GM19035 (cell line): Measurements from ENCODE around the gene CENPX.

Experiments
- ATAC-seq: cut with Tn5 transposase; IDR thresholded peaks from one replicate; pipeline ENCODE4 v1.9.1; 2021; ENCODE audit not compliant: unreplicated experiment

CENPX gene

DNA sequence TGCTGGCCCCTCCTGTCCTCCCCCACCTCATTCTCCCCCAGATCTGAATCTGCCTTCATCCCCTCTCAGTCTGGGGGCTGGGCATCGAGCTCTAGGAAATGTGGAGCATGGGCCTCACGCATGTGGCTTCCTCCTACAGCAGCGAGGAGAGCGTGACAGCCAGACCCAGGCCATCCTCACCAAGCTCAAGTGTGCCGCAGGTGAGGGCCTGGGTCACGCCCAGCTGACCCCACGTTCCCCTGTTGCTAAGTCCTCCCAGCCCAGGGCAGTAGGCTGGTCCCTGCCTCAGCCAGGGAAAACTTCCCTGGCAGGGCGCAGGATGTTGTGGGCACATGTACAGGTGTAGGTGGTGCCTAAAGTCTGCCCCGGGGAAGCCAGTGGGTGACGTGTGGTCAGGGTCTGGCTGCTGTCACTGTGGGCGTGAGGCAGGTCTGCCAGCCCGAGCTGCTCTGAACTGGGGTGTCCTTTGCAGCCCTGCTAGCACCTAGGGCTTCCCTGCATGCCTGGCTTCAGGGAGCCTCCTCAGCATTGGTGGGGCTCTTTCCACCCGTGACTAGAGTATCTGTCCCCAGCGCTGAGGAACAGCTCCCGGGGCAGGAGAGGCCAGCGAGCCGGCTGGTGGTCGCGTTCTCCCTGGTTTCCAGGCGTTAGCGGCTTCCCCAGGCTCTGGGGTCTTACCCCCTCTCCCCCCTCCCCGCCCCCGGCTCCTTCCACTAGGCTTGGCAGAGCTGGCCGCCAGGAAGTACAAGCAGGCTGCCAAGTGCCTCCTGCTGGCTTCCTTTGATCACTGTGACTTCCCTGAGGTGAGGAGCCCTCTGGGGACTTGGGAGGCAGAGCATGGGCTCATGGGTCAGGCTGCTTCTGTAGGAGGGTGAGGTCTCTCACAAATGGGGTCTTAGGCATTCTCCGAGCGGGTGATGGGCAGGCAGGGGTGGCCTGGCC lies 32.6 kb upstream of the CENPX start:
- ATAC-seq, result no peak

DNA sequence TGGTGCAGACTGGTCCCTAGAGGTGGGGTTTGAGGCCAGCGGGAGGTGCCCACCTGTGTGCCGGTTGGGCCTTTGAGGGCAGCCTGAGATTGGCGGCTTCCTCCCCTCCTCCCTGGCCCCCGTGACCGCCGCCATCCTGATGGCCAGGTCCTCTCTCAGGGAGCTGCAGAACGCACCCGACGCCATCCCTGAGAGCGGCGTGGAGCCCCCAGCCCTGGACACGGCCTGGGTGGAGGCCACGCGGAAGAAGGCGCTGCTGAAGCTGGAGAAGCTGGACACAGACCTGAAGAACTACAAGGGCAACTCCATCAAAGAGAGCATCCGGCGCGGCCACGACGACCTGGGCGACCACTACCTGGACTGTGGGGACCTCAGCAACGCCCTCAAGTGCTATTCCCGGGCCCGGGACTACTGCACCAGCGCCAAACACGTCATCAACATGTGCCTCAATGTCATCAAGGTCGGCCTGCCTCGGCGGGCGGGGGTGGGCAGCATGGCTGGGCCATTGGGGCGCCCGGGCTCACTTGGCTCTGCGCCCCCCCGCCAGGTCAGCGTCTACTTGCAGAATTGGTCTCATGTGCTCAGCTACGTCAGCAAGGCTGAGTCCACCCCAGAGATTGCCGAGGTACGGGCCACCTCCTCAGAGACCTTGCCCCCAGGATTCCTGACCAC lies 31.8 kb upstream of the CENPX start:
- ATAC-seq, result no peak

DNA sequence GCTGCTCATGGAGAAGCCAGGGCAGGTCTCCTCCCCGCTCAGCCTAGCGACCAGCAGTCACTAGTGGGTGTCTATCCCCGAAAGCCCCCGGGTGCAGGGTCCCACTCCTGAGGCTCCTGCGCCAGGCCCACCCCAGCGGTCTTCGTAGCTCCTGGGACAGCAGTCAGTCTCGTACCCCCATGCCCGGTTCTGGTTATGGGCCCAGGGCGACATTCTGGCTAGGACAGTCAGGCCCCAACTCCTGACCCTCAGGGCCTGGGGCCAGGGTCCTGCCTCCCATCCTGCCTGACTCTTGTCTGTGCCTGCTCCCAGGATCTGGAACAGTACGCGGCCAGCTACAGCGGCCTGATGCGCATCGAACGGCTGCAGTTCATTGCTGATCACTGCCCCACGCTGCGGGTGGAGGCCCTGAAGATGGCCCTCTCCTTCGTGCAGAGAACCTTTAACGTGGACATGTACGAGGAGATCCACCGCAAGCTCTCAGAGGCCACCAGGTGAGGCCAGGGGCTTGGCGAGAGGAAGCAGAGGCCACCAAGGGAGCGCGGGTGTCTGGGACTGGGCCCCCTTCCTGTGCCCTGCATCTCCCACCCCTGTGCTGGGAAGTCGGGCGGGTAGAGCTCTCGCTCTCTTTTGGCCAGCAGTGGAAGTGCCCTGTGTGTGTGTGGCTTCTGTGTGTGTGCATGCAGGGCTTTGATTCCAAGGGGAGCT lies 31.0 kb upstream of the CENPX start:
- no peak for ATAC-seq

DNA sequence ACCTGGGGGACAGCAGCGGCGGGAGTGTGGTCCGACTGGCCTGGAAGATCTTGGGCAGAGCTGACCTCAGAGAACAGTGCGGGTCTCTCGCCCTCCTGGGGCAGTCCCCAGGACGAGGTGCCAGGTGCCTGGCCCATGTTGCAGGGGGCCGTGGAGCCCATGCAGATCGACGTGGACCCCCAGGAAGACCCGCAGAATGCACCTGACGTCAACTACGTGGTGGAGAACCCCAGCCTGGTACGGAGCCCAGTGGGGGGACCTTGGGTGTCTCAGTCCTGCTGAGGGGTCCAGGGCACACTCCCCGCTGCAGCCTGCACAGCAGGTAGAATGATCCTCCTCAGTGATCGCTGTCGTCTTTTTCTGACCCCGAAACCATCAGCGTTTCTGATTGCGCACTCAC lies 30.5 kb upstream of the CENPX start:
- no peak for ATAC-seq

DNA sequence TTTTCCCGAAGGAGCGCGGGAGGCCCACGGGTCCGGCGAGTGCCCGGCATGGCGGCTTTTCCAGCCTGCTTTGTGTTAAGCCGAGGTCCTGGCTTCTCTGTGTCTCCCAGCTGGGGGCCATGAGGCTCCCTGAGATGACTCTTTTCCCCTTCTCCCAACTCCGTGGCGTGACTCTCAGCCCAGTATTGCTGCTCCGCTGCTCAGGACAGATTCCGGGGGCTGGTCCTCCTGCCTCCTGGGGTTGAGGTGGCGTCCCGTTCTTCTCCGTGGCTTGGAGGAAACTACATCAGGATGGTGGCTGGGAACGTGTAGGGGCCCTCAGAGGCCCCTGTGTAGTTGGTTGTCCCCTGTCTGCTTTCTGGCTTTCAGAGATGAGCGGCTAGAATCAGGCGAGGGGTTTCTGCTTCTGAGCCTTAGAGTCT lies 30.0 kb upstream of the CENPX start:
- ATAC-seq, result no peak

DNA sequence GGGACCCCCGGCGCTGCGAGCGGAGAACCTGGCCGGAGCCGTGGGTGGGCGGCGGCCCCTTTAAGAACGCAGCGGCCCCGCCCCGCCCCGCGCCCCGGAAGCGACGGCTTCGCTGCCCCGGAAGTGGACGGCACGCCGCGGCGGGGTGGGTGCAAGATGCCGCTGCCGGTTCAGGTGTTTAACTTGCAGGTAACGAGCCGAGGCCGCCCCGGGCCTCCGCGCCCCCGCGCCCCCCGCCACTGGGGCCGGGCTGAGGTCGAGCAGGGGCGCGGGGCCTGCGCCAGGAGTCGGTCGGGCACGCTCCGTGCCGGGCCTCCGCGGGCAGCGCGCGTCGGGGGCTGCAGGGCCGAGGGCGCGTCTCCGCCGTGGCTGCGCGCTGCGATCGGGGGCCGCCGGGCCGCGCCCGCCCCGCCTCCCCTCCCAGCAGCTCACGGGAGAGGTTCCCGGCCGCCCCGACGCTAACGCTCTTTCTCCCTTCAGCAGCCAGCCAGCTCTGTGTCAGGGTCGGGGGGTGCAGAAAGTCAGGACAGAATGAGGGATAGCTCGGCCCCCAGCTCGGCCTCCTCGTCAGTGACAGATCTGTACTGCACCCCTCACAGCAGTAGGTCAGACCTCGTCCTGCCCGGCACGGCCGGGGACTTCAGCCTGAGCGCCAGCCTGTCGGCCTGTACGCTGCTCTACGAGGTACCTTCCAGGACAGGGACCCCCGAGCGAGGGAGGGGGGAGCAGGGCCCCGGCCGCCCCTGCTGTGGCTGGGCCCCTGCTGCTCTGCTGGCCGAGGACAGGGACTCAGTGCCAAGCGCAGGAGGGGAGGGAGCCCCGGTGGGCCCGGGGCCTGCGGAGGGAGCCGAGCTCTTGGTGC lies 29.3 kb upstream of the CENPX start, which contains the start of the genes GPS1 and RFNG:
TSS of gene GPS1 (plus strand) at position 123 of the 862 bp plus-strand sequence. CDS start at position 157, 34 bp downstream.
TSS of gene RFNG (minus strand) at position 36 of the 862 bp plus-strand sequence. CDS start 45 bp downstream, outside the sequence.
- peak; percentile 68 for ATAC-seq

DNA sequence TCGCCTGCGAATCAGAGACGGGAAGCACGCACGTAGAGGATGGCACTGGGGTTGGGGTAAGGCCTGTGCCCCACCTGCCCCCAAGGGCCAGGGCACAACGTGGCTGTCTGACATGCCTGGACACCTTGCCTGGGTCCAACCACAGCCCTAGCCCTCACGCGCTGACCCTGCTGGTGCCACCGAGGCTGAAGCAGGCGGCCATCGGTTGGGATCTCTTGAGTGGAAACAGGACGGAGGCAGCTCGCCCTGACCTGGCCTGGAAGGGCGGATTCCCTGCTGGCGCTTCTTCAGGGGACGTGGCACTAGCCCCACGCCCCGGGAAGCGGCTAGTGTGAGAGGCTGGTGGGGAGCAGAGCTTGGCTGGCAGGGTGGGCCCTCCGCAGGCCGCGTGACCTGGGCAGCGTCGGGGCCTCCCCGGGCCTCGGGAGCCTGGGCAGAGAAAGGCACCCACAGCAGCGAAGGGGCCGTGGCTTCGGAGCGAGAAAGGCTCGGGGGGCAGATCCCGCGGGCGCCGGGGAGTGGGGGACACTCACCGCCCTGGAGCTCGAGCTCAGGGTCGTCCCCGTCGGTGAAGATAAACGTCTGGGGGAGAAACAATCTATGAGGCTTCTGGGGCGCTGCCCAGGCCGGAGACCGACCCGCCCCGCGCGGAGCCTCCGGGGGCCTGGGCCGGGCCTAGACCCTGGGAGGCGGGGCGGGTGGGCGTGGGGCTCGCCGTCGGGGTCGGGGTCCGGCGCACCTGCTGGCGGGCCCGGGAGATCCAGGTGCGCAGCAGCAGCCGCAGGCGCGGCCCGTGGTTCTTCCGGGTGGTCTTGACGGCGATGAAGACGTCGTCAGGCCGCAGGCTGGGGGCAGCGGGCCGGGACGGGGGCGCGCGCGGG lies 28.3 kb upstream of the CENPX start:
- ATAC-seq, result no peak

DNA sequence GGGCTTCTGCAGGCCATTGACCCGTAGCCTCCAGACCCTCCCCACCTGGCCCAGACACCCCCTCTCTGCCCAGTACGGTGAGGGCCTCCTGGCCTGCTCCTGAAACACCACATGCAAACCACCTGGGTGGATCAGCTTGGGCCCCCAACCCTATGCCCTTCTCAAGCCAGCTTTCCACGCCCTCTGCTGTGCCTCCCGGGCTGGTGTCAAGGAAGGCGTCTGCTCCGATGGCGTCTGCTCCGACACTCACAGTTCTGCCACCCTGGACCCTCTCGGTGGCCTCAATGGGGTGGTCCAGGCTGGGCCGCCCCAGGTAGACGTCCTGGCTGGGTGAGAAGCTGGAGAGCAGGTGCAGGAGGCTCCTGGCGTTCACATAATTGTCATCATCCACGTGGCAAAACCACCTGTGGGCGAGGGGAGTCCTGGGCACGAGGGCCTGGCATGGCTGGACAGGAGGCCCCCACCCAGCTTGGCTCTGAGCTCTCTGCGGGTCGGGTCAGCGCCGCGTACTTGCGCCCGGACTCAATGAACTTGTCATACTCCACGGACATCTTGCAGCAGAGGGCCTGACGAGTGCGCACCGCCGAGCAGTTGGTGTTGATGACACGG lies 27.6 kb upstream of the CENPX start:
- no peak for ATAC-seq

DNA sequence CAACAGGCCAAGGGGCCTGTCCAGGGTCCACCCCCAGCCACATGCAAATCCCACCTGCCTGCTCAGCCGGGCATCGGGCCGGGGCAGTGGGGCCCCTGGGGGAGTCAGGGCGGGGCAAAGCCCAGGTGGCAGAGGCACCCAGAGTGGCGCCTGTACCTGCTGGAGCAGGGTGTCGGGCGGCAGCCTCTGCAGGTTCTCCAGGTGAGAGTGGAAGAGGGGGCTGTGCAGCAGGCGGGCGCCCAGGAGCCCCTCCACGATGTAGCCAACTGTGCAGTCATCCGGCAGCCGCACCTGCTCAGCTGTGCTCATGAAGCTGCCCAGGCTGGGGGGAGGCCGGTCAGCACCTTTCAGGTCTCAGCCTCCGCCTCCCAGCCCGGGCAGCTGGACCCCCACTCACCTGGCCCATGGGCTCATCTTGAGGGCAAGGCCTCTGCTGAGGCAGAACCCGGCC lies 26.9 kb upstream of the CENPX start:
- no peak for ATAC-seq

DNA sequence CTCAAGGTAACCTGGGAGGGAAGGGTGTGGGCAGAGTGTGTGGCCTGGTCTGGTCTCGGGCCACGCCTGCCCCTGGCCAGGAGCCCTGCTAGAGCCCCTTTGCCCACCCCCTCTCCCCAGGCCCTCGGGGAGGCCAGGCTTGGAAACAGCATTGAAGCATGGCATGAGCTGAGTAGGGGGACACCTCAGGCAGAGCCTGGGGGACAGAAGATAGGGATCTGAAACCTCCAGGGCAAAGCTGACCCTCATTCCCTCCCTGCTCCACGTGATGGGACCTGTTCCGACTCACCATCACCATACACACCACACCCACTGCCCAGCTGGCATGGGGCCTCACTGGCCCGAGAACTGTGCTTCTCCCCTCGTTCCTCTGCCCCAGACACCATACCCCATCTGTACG lies 26.4 kb upstream of the CENPX start:
- ATAC-seq, result no peak

DNA sequence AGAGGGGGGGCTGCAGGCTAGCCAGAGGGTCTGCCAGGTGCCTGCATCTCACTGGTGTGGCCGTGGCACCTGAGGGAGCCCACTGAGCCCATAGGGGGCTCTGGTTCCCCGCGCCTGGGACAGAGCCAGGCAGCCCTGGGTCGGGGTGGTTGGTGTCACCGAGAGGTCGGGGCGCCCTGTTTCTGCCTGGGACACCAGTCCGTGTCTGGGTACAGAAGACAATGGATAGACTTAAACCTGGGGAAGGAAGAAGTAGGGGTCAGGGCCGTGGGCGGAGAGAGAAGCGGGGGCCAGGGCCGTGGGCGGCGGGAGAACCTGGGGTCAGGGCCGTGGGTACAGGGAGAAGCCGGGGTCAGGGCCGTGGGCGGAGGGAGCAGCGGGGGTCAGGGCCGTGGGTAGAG lies 25.9 kb upstream of the CENPX start:
- ATAC-seq, result no peak

DNA sequence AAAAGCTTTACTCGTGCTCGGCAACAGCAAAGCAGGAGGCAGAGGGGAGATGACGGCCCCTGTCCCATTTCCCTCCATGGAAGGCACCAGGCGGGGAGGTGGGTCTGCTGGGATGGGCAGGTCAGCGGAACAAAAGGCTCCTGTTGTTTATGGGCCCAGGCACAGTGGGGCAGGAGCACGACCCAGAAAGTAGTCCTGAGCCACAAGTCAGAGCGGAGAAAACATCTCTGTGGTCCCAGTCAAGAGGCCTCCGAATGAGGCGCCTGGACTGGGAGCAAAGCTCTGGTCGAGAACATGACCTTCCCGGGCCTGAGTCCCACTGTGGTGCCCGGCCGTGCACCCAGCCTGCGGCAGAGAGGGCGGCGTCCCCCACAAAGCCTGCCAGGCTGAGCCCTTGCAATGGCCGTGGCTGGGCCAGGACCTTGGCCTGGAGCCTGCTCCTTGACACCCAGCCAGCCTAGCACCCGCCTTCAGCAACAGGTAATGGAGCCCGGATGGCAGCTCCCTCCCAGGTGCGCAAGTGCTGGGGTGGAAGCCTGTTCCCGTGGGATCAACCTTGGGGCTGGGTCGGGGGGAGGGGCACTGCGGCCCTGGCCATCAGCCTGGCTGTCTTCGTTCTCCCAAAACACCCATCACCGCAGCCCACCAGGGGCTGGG lies 25.4 kb upstream of the CENPX start:
- ATAC-seq, result no peak

DNA sequence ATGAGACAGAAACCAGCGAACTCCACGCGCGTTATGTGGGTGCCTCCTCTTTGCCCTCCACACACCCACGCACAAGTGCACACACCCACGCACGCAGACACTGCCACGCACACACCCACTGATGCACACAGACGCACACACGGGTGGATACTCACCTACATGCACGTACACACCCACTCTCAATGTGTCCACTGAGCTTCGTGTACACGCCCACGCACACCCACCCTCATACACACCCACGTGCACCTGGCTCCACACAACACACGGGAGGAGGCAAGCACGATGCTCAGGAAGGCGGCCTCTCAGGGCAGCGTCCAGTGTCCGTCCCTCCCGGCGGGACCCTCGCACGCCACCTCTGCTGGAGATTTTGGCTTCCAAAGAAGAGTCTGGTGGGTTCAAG lies 24.7 kb upstream of the CENPX start:
- no peak for ATAC-seq

DNA sequence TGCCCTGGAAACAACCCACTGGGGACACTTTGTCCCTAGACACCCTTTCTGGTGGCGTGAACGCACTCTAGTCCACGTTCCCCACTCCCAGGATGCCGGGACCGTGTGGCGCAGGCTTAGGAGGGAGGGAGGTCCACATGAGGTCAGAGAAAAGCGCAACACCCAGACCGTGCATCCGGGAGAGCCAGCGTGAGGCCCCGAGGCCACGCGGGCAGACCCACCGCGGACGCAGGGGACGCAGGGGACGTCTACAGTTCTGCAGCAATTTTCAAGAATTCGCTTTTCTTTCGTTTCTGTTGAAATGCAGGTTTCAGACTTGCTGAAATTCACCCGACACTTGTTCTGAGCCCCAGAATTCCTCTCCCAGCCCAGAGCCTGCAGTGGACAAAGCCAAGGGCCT lies 24.2 kb upstream of the CENPX start:
- ATAC-seq, result no peak

DNA sequence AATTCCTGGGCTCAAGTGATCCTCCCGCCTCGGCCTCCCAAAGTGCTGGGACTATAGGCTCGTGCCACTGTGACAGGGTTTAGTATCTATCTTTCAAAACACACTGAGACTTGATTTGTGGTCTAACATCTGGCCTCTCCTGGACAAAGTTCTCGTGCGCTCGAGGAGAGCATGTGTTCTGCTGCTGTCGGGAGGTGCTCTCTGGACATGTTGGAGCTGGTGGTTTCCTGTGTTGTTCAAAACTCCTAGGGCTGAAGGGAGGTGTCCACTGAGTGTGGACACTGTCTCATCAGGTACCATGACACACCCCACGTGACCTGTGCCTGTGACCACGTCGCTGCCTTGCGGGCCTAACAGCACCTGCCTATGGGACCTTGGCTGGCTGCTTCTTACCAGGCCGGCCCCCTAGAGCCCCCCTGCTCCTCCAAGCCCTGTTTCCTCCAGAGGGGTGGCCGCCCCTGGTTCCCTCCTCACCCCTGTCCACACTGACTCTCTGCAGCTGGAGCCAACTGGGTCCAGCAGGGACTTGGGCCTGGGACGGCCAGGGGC lies 23.3 kb upstream of the CENPX start:
- no peak for ATAC-seq

DNA sequence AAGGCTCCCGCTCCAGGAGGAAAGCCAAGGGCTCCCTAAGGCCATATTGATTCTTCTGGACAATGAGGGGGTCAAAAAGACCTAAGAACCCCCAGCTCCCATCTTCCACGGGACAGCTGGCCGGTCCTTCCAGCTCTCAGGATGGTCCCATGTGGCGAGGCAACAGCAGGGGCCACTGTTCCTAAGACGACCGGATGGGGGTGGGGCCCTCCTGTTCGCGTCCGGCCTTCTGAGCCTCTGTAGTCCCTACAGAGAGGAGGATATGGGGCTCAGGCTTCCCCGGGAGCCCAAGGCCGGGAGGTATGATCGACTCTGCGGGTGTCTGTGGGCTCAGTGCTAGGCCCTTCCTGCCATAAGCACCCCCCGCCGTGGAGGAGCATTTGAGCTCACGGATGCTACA lies 20.8 kb upstream of the CENPX start:
- no peak for ATAC-seq

DNA sequence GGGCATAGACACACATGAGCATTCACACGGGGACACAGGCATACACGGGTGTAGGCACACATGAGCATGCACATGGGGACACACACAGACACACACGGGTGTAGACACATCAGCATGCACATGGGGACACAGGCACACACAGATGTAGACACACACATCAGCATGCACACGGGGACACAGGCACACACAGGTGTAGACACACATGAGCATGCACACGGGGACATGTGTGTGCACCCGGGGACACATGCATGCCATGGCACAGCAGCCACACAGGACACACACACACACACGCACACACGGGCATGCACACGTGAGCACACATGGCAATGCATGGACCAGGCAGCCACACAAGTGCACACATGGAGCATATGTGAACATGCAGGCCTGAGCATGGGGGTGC lies 20.0 kb upstream of the CENPX start:
- no peak for ATAC-seq

DNA sequence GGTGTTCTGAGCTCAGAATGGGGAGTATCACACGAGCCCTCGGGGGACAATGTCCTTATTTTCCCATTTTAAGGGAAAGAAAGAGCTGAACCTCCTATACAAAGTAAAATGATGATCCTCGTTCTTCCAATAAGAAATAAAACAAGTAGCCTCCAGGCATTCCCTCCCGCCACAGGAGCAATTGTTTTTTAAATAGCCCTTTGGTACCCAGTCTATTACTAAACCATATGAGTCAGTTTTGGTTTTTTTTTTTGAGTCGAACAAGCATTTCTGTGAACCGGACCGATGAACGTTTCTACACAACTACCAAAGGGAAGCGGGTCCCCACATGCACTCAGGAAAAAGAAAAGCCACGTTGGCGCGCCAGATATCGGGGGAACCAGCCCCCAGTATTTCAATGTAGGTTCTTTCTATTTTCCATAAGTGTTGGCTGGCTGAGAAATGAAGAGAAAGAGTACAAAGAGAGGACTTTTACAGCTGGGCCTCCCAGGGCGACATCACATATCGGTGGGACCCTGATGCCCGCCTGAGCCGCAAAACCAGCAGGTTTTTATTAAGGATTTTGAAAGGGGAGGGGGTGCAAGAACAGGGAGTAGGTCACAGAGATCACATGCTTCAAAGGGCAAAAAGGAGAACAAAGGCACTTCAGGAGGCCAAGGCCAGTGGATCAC lies 18.6 kb upstream of the CENPX start:
- no peak for ATAC-seq
